B cell (primary cell): ENCODE data around the gene FBLN7. TPM values are rescaled to one million over a fixed set of nuclear protein-coding genes. Genes with fewer than 3 reads are reported as not detected.
A peak's percentile ranks its signal among the peaks of the same experiment; 100 is the strongest.

Experiments
- ATAC-seq: fragments of 200-7000 bp; cut with Tn5 transposase; one replicate; pipeline ENCODE4 v1.10.0; 2021; ENCODE audit warnings: low read depth, mild to moderate bottlenecking, moderate number of reproducible peaks, moderate library complexity
- CTCF ChIA-PET: fragments of 350-600 bp; sonication (Branson Sonifier 250); formaldehyde crosslinking; loops from one replicate; lab custom pipeline; 2021; ENCODE audit warnings: antibody characterized with exemption, inconsistent platforms; lab: Charles Lee
- POLR2A ChIA-PET: fragments of 350-600 bp; sonication (Branson Sonifier 250); formaldehyde crosslinking; loops from one replicate; lab custom pipeline; 2021; ENCODE audit warnings: antibody characterized with exemption; lab: Charles Lee
- DNase-seq: peaks from one replicate; pipeline ENCODE4 v3.0.0; 2013
- H2AFZ ChIP-seq: 2 replicates; pipeline ENCODE4 v1.6.1; 2012; ENCODE audit warnings: mild to moderate bottlenecking, low read depth, low read length; ENCODE audit not compliant: insufficient read depth, poor library complexity, severe bottlenecking
- H3K27ac ChIP-seq, 2 donors: 1 replicate in 1 of 2; 2 replicates in 1 of 2; pipeline ENCODE4 v1.5.1; 2012 to 2013; ENCODE audit warnings: low read length in 2 of 2, mild to moderate bottlenecking in 2 of 2, moderate library complexity in 1 of 2
- H3K27me3 ChIP-seq, 4 experiments: fragments of 200-600 bp in 1 of 4; sonication (generic) in 1 of 4; replicated peaks in 1 of 4; 1 replicate in 2 of 4; 2 replicates in 2 of 4; pipeline versions ENCODE4 v1.6.1 to v1.7.0; 2013 to 2016; ENCODE audit warnings: low read length in 3 of 4, mild to moderate bottlenecking in 2 of 4, mixed read lengths in 1 of 4, moderate library complexity in 1 of 4; ENCODE audit not compliant: insufficient read depth in 4 of 4, control insufficient read depth in 3 of 4; ENCODE audit errors: control extremely low read depth in 1 of 4
- H3K36me3 ChIP-seq, 2 experiments: replicated peaks in 1 of 2; 1 replicate in 1 of 2; 2 replicates in 1 of 2; pipeline versions ENCODE4 v1.6.1 to v1.7.1; 2013; ENCODE audit warnings: low read length in 1 of 2; ENCODE audit not compliant: insufficient read depth in 2 of 2, control insufficient read depth in 1 of 2; ENCODE audit errors: control extremely low read depth in 1 of 2, extremely low read depth in 1 of 2
- H3K4me1 ChIP-seq, 2 donors: fragments of 200-600 bp in 1 of 2; sonication (generic) in 1 of 2; 1 replicate in 1 of 2; 2 replicates in 1 of 2; pipeline versions ENCODE4 v1.5.1 to v1.6.1; 2013 to 2017; ENCODE audit warnings: low read length in 2 of 2; ENCODE audit not compliant: control insufficient read depth in 2 of 2, insufficient read depth in 2 of 2
- H3K4me2 ChIP-seq: replicated peaks from 2 replicates; pipeline ENCODE3; 2012; ENCODE audit warnings: mild to moderate bottlenecking, low read depth, low read length; ENCODE audit not compliant: poor library complexity, severe bottlenecking
- H3K4me3 ChIP-seq, 5 experiments: fragments of 200-600 bp in 1 of 5; sonication (generic) in 1 of 5; 1 replicate in 3 of 5; 2 replicates in 2 of 5; pipeline versions ENCODE4 v1.5.1 to v1.7.0; 2011 to 2016; ENCODE audit warnings: low read length in 4 of 5, mild to moderate bottlenecking in 4 of 5, low read depth in 2 of 5, control low read depth in 1 of 5, moderate library complexity in 1 of 5; ENCODE audit not compliant: insufficient read depth in 1 of 5; ENCODE audit errors: control extremely low read depth in 1 of 5, extremely low read depth in 1 of 5
- H3K79me2 ChIP-seq: fragments of 200-600 bp; sonication (generic); one replicate; pipeline ENCODE4 v1.6.0; 2016; ENCODE audit warnings: low read length; ENCODE audit not compliant: control insufficient read depth, insufficient read depth
- H3K9ac ChIP-seq: fragments of 200-600 bp; sonication (generic); 2 replicates; pipeline ENCODE4 v1.6.1; 2017; ENCODE audit warnings: mild to moderate bottlenecking, low read length, moderate library complexity
- H3K9me3 ChIP-seq, 3 donors: one replicate each; pipeline versions ENCODE4 v1.6.1 to v1.7.1; 2013; ENCODE audit warnings: low read length in 2 of 3; ENCODE audit not compliant: control insufficient read depth in 2 of 3, insufficient read depth in 1 of 3; ENCODE audit errors: control extremely low read depth in 1 of 3
- H4K20me1 ChIP-seq: 2 replicates; pipeline ENCODE4 v1.6.0; 2012; ENCODE audit warnings: mild to moderate bottlenecking, low read length; ENCODE audit not compliant: insufficient read depth, control insufficient read depth, poor library complexity, severe bottlenecking
- H3K27ac Mint-ChIP-seq: one replicate; pipeline ENCODE4 v1.8.0; 2021; ENCODE audit warnings: mixed read lengths
- H3K27me3 Mint-ChIP-seq: one replicate; pipeline ENCODE4 v1.8.0; 2021; ENCODE audit warnings: mixed read lengths
- H3K4me1 Mint-ChIP-seq: one replicate; pipeline ENCODE4 v1.8.0; 2021; ENCODE audit warnings: mixed read lengths
- H3K4me3 Mint-ChIP-seq: one replicate; pipeline ENCODE4 v1.8.0; 2021; ENCODE audit warnings: mixed read lengths
- H3K9me3 Mint-ChIP-seq: one replicate; pipeline ENCODE4 v1.8.0; 2022; ENCODE audit warnings: mixed read lengths; ENCODE audit not compliant: insufficient read depth
- EZH2 ChIP-seq: IDR thresholded peaks from 2 replicates; pipeline ENCODE4 v1.6.1; 2012; ENCODE audit warnings: borderline replicate concordance, low read depth, mild to moderate bottlenecking, moderate library complexity, low read length; ENCODE audit not compliant: insufficient read depth, poor library complexity, severe bottlenecking
- WGBS: methylation state at CpG from one replicate; pipeline ENCODE4 v1.1.5; 2013; ENCODE audit warnings: missing lambda C conversion rate; ENCODE audit not compliant: insufficient coverage; 5-methylcytosine and 5-hydroxymethylcytosine counted together
- intact Hi-C: fragments of 100-400 bp; cut with micrococcal nuclease; formaldehyde crosslinking; loops from one replicate; pipeline ENCODE4 v1.10.0; 2022
- polyA plus RNA-seq: library from polyadenylated mRNA; depleted of rRNA; stranded (reverse); fragments of >200 nt; gene quantifications from 2 replicates; pipeline ENCODE4 v1.2.3, GENCODE V29; 2012
- total RNA-seq, 2 donors: library from RNA; stranded (reverse); fragments of 120-200 nt in 1 of 2; gene quantifications; 1 replicate in 1 of 2; 2 replicates in 1 of 2; pipeline versions ENCODE4 v1.2.3 to v1.2.4, GENCODE V29; 2013 to 2022
- TF ChIP-seq, protein P1 (sequence below): fragments of 200-600 bp; IDR thresholded peaks from one replicate; pipeline ENCODE4 v1.8.0; 2022; ENCODE audit warnings: antibody characterized with exemption, mild to moderate bottlenecking

FBLN7 gene
- total and polyA plus RNA-seq, 2 donors (not counting 1 experiment from before 2014, with no cell fraction given): 0.13 to 1.1 TPM

GRCh38 chr2:112121682-112122254 lies 16.4 kb upstream of the FBLN7 start:
- no peak overlapping the region for H2AFZ ChIP-seq
- H4K20me1 ChIP-seq: no peaks in the 10 kb centered on the region
- H3K27me3 Mint-ChIP-seq: no peaks in the 10 kb centered on the region
- intact Hi-C loops: loop anchor here (10.0 kb wide), 1 partner anchor 133 kb away; the partner anchor contains the start of gene ZC3H8
- DNase-seq (peak; percentile 56), ATAC-seq (no peak)
- no peak overlapping the region for H3K27ac ChIP-seq
- ChIA-PET CTCF (interaction anchor here (0.6 to 2.1 kb wide), 21 partner anchors 11 to 605 kb away, joined by 3 to 9 read pairs (median 4); partner anchors contain the start of gene CHCHD5), POLR2A (no interaction called here)
- H3K27me3 ChIP-seq: no peaks in the 10 kb centered on the region
- H3K9ac ChIP-seq: no peak overlapping the region
- peaks cover 4 to 16% of the 10 kb centered on the region in 2 experiments for H3K36me3 ChIP-seq
- no peaks in the 10 kb centered on the region for H3K4me1 ChIP-seq
- no peak overlapping the region for H3K4me3 ChIP-seq
- TF ChIP-seq, protein P1, sequence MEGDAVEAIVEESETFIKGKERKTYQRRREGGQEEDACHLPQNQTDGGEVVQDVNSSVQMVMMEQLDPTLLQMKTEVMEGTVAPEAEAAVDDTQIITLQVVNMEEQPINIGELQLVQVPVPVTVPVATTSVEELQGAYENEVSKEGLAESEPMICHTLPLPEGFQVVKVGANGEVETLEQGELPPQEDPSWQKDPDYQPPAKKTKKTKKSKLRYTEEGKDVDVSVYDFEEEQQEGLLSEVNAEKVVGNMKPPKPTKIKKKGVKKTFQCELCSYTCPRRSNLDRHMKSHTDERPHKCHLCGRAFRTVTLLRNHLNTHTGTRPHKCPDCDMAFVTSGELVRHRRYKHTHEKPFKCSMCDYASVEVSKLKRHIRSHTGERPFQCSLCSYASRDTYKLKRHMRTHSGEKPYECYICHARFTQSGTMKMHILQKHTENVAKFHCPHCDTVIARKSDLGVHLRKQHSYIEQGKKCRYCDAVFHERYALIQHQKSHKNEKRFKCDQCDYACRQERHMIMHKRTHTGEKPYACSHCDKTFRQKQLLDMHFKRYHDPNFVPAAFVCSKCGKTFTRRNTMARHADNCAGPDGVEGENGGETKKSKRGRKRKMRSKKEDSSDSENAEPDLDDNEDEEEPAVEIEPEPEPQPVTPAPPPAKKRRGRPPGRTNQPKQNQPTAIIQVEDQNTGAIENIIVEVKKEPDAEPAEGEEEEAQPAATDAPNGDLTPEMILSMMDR: peak; percentile 76
- no peak for TF ChIP-seq EZH2
- no peaks in the 10 kb centered on the region for H3K9me3 Mint-ChIP-seq
- H3K4me1 Mint-ChIP-seq: no peaks in the 10 kb centered on the region
- no peak overlapping the region for H3K27ac Mint-ChIP-seq
- peaks cover 0 to 1% (median 0%) of the 10 kb centered on the region in 3 donors for H3K9me3 ChIP-seq
- H3K79me2 ChIP-seq: no peaks in the 10 kb centered on the region
- H3K4me3 Mint-ChIP-seq: no peak overlapping the region
- H3K4me2 ChIP-seq: no peak overlapping the region

- Histone ChIP-seq H3K4me1 (no peaks in the 10 kb centered on the region), H3K27ac (no peak overlapping the region), H3K27me3 (no peaks in the 10 kb centered on the region), H3K9ac (no peak overlapping the region), H3K79me2 (no peaks in the 10 kb centered on the region), H3K9me3 (peaks cover 0 to 5% (median 0%) of the 10 kb centered on the region in 3 donors), H3K36me3 (no peaks in the 10 kb centered on the region), H3K4me2 (no peak overlapping the region), H4K20me1 (no peaks in the 10 kb centered on the region), H3K4me3 (no peak overlapping the region), H2AFZ (no peak overlapping the region)
- ChIA-PET POLR2A (no interaction called here), CTCF (no interaction called here)
- Mint-ChIP-seq H3K4me3 (no peak overlapping the region), H3K4me1 (no peaks in the 10 kb centered on the region), H3K9me3 (no peaks in the 10 kb centered on the region), H3K27ac (no peak overlapping the region), H3K27me3 (no peaks in the 10 kb centered on the region)
- no peak for DNase-seq
- ATAC-seq: no peak
- WGBS: no CpG with 5 or more reads among the region's 1 CpG
- TF ChIP-seq EZH2: no peak
- TF ChIP-seq, protein P1: no peak
- intact Hi-C loops: loop anchor here (10.0 kb wide), 1 partner anchor 126 kb away; the partner anchor contains the start of gene ZC3H8
Measured at GRCh38 chr2:112129060-112129459, 9.1 kb upstream of the FBLN7 start.
